VCaP (cell line): ENCODE measurements around the gene WDPCP.

Experiments used
- H3K27ac ChIP-seq: fragments of 450-650 bp; 2 replicates; pipeline ENCODE4 v1.5.1; 2017
- TF ChIP-seq, protein P1 (sequence below): fragments of 450-650 bp; conservative IDR thresholded peaks from 2 replicates; pipeline ENCODE4 v1.5.1; 2017; ENCODE audit warnings: mild to moderate bottlenecking, moderate library complexity

WDPCP gene

DNA sequence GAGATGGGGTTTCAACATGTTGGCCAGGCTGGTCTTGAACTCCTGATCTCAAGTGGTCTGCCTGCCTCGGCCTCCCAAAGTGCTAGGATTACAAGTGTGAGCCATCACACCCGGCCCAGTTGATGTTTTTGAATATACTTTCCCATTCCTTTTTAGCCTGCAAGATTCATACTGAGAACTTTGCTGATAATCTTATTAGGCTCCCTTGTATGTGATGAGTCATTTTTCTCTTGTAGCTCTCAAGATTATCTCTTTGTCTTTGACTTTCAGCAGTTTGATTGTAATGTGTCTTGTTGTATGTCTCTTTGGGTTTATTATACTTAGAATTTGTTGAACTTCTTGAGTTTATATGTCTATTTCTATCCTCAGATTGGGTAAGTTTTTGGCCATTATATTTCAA is 456.3 kb downstream of the WDPCP start:
- H3K27ac ChIP-seq, result no peak overlapping the region
- TF ChIP-seq, protein P1, sequence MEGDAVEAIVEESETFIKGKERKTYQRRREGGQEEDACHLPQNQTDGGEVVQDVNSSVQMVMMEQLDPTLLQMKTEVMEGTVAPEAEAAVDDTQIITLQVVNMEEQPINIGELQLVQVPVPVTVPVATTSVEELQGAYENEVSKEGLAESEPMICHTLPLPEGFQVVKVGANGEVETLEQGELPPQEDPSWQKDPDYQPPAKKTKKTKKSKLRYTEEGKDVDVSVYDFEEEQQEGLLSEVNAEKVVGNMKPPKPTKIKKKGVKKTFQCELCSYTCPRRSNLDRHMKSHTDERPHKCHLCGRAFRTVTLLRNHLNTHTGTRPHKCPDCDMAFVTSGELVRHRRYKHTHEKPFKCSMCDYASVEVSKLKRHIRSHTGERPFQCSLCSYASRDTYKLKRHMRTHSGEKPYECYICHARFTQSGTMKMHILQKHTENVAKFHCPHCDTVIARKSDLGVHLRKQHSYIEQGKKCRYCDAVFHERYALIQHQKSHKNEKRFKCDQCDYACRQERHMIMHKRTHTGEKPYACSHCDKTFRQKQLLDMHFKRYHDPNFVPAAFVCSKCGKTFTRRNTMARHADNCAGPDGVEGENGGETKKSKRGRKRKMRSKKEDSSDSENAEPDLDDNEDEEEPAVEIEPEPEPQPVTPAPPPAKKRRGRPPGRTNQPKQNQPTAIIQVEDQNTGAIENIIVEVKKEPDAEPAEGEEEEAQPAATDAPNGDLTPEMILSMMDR, result no peak

DNA sequence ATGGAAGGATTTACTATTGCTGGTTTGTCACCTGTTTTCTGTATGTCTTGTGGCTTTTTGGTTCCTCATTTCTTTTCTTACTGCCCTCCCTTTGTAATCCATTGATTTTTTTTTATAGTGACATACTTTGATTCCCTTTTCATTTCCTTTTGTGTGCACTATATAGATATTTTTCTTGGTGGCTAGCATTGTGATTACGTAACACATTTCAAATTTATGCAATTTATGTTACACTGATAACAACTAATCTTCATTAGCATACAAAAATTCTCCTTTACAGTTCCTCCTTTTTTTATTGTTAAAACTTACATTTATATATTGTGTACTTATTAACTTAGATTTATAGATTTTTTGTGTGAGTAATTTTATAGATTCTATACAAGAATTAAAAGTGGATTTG is 457.1 kb downstream of the WDPCP start:
- TF ChIP-seq, protein P1, result no peak

DNA sequence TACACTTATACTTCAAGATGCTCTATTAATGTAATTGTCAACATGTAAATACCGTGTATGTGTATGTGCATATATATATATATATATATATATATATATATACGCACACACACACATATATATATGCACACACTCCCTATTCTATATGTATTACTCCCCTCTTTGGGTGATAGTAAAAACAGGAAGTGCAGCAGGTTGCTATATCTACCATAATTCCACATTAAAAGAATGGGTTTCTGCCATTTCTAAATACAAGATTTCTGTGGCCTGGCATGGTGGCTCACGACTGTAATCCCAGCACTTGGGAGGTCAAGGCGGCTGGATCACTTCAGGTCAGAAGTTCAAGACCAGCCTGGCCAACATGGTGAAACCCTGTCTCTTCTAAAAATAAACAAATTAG is 460.7 kb downstream of the WDPCP start:
- TF ChIP-seq, protein P1, result no peak
- no peak overlapping the region for H3K27ac ChIP-seq

More for the DNA sequence above, 457.1 kb downstream of the WDPCP start:
- no peak overlapping the region for H3K27ac ChIP-seq

DNA sequence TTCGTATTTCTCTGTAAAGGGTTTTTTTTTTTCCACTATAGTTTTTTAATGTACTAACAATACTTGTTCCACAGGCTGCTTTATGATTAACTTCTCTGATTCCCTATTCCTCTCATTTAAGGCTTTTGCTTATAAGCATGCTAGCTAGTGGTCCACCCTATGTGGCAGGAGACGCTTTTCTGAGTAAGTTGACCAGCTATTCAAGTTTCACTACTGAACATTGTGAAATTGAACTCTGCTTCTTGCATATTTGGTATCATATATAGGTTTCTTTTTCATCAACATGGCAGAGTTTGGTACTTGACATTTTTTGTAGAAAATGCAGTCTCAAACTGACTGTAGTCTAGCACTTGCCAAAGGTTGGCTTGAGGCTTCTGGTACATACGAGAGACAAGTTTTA is 463.4 kb downstream of the WDPCP start:
- no peak overlapping the region for H3K27ac ChIP-seq
- TF ChIP-seq, protein P1, result no peak

DNA sequence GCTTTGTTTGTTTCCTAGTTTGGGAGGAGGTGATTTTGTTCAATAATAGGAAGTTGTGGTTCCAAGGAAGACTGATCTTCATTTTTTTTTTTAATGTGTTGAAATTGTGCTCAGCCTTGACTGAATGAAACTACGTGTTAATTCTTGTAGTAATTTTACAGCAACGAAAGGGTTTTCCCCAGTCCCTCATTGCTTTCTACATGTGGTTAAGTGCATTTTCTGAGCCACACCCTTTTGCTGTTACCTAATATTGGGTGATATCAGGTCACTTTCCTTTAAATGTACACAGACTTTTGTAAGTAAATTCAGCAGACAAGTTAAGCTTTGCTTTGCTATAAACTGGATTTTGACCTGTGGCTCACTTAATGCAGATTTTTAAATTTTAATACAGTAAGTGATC is 464.1 kb downstream of the WDPCP start:
- H3K27ac ChIP-seq, result no peak overlapping the region
- TF ChIP-seq, protein P1, result no peak

DNA sequence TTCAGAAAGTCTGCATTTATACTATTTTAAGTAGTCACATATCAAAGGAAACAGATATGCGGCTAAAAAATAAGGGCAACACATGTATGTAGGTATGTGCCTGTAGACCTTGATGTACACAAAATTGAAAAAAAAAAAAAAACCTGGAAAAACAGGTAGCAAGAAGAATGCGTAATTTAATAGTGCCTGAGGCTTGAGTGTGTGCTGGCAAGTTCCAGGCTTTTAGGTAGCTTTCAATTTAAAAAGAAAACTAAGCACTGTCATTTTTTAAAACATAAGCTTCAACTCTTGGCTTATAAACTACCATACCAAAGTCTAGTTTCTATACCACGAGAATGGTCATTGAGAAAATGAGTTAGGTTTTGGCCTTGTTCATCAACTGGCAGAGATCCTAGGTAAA is 465.4 kb downstream of the WDPCP start:
- TF ChIP-seq, protein P1, result no peak
- no peak overlapping the region for H3K27ac ChIP-seq

DNA sequence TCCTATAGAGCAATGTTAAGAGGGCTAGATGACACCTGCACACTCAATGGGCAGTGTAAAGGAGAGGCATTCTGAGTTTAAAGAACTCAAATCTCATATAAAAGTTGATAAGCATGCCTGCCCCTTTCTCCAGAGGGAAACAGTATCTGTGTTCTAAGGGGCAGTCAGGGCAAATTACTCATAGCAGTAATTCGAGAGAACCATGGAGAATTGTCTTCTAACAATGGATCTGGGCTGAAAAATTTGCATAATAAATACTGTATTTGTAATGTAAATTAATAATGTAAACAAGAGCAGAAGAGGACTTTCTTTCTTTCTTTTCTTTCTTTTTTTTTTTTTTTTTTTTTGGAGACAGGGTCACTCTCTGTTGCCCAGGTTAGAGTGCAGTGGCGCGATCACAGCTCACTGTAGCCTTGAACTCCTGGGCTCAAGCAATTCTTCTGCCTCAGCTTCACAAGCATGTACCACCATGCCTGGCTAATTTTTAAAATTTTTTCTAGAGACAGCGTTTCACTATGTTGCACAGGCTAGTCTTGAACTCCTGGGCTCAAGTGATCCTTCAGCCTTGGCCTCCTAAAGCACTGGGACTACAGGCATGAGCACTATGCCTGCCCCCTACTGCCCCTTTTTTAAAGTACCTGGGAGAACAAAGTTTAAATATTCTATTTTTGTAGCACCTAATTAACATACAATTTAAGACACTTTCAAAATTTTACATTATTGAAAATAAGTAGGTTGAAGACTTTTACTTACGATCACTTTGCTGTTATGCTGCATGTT is 467.0 kb downstream of the WDPCP start:
- H3K27ac ChIP-seq, result no peak overlapping the region
- TF ChIP-seq, protein P1, result no peak
